HUDEP-2 (cell line): ENCODE measurements around the gene SNTB2.

Experiments
- DNase-seq, 76 experiments: peaks; one replicate each; lab custom pipeline; 2025; ENCODE audit not compliant: unreplicated experiment in 76 of 76; lab: John Stamatoyannopoulos, UW

The SNTB2 gene

GRCh38 chr16:69315486-69316311, 128.7 kb downstream of the SNTB2 start:
- no peak for DNase-seq

DNA sequence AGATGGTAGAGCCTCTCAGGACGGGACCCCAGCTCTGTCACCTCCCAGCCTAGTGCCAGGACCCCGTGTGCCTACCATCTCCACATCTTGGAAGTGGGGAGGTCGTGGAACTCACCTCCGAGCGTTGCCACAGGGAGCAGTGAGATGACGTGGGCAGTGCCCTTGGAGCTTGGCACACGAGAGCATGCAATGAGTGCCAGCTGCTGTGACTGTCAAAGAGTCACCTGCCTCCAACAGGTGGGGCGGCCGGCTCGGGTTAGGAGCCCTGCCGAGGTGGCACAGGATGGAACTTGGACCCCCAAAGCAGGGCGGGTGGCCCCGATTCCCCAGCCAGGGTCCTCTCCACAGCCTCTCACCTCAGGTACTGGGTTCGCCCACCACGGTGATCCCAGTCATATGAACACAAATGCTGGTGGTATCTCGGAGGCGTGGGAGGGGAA, 129.7 kb downstream of the SNTB2 start:
- no peak for DNase-seq

DNA sequence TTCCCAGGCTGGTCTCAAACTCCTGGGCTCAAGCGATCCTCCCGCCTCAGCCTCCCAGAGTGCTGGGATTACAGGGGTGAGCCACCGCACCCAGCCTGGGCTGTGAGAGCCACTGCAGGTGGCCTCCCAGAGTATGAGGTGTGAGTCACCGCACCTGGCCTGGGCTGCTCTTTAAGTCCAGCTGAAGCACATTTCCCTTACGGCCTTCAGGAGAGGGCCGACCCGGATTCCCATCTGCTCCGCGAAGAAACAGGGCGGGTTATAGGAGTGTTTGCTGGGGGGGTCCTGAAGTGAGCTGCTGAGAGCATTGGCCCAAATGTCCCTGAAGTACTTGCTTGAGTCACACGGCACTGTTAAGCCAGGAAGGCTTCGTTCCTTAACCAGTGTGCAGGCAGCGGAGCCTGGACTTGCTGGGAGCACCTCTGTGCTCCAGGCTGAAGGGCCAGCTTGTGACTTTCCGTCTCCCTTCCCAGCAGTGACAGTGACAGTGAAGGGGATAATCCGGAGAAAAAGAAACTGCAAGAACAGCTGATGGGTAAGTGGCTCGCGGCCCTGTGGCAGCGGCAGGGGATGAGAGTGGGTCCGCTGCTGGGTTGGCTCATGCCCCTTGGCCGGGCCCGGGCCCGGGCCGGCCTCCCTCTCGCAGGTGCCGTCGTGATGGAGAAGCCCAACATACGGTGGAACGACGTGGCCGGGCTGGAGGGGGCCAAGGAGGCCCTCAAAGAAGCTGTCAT, 131.4 kb downstream of the SNTB2 start:
- DNase-seq: no peak

- DNase-seq: no peak
Measured at GRCh38 chr16:69318911-69319289, 131.9 kb downstream of the SNTB2 start.

- DNase-seq: no peak
Measured at GRCh38 chr16:69319381-69319780, 132.4 kb downstream of the SNTB2 start.

DNA sequence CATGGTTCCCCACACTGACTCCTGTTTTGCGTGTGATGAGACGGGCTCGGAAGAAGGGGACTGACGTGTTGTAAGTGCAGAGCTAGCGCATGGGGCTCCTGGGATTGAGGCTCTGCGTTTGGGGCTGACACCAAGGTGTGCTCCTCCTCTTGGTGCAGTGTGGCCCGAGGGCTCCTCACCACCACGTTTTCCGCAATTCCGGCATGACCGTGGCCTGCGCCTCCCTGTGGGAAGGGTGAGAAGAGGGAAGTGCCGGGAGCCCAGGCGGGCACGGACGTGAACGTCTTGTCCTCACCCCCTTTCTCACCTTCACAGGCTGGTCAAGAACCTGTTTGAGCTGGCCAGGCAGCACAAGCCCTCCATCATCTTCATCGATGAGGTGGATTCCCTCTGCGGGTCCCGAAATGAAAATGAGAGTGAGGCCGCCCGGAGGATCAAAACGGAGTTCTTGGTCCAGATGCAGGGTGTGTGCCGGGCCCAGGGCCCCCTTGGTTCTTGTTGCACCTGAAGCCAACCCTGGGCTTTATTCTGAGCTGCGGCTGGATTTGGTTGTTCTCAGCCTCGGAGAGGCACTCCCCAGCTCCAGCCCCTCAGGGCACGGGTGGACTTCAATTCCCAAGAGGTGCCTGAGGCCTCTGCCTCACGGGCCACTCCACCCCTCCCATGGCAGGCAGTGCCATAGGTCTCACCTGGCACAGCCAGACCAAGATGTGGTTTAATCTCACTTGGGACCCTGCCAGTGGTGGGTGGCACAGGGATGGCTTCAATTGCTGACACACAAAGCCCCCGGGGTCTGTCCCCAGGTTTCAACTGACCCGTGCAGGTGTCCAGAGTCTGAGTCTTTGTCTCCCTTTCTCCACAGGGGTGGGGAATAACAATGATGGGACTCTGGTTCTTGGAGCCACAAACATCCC, 133.1 kb downstream of the SNTB2 start:
- DNase-seq: no peak

GRCh38 chr16:69320740-69321073, 133.7 kb downstream of the SNTB2 start:
- DNase-seq: no peak

DNA sequence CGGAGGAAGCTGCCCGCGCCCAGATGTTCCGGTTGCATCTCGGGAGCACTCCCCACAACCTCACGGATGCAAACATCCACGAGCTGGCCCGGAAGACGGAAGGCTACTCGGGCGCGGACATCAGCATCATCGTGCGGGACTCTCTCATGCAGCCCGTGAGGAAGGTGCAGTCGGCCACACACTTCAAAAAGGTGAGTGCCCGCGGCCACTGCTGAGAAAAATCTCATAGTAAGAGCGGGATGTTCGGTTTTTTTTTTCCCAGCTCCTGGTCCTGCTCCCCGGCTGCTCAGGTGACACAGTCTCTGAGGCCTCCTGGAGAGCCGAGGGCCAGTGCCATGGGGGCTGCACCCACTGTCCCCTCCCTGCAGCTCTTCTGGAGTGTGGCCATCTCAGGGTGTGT, 134.1 kb downstream of the SNTB2 start:
- no peak for DNase-seq

DNA sequence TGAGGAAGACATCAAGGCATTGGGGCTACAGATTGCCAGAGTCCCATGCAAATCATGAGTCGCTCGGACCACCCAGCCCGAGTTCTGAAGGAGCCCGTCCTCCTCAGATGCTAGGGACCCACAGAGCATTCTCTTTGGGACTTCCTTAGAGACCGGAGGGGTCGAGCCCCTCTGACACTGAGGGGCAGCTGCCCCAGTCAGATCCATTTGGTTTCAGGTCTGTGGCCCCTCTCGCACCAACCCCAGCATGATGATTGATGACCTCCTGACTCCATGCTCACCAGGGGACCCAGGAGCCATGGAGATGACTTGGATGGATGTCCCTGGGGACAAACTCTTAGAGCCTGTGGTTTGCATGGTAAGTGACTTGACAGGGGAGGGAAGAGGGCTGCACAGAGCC, 135.4 kb downstream of the SNTB2 start:
- no peak for DNase-seq

GRCh38 chr16:69323415-69323814, 136.5 kb downstream of the SNTB2 start:
- DNase-seq: no peak

- peak in 12 of 76 experiments; percentile 5 to 35 (median 18) for DNase-seq
Measured at GRCh38 chr16:69324013-69324531, 137.1 kb downstream of the SNTB2 start.

- no peak for DNase-seq
Measured at GRCh38 chr16:69324585-69325253, 137.8 kb downstream of the SNTB2 start.

GRCh38 chr16:69325784-69326171, 138.8 kb downstream of the SNTB2 start:
- DNase-seq: no peak

DNA sequence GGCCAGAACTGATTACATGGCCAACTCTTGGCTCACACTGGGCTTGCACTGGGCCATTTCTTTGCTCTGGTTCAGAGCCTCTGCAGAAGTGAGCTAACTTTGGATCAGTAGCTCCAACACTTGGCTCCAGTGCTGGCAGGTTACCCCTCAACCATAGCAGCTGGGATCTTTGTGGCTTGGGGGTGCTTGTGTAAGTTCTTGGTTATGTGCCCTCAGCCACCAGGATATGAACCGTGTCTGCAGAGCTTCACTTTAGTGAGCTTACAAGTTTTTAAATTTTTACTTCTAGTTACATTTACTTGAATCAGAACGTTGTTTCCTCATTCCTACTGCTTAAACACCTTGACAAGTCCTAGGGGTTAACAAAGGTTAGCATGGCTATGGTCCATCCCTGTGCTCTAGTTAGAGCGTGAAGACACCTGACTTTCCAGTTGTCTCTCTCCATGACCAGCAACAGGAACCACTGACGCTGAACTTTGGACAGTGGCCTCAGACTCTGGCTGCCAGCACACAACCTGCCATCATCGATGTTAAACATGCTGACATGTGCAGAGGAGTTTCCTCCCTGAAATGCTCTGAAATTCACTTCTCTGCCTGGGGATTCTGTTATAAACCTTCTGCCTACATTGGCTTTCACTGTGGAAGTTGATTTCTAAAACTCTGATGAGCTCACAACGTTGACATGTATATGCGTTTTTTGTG, 139.4 kb downstream of the SNTB2 start:
- DNase-seq: no peak

GRCh38 chr16:69327585-69328310, 140.8 kb downstream of the SNTB2 start:
- no peak for DNase-seq

DNA sequence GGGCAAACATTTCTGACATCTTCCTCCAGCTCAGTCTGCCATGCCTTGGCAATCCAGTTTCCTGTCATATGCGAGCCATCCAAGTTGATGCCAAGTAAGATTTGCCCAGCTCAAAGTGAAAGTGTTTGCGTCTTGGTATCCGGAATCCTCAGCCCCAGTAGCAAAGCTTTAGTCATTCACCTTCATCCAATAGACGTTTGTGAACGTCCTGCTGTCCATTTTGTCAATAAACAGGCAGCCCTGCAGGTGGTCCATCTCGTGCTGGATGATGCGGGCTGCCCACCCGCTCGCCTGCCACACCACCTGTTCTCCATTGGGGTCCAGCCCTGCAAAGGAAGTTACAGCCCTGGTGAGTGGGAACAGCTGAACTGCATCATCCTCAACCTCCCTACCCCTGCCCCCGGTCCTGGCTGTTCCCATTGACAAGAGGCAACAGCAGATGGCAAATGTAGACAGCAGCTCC, 141.9 kb downstream of the SNTB2 start:
- DNase-seq: no peak

DNA sequence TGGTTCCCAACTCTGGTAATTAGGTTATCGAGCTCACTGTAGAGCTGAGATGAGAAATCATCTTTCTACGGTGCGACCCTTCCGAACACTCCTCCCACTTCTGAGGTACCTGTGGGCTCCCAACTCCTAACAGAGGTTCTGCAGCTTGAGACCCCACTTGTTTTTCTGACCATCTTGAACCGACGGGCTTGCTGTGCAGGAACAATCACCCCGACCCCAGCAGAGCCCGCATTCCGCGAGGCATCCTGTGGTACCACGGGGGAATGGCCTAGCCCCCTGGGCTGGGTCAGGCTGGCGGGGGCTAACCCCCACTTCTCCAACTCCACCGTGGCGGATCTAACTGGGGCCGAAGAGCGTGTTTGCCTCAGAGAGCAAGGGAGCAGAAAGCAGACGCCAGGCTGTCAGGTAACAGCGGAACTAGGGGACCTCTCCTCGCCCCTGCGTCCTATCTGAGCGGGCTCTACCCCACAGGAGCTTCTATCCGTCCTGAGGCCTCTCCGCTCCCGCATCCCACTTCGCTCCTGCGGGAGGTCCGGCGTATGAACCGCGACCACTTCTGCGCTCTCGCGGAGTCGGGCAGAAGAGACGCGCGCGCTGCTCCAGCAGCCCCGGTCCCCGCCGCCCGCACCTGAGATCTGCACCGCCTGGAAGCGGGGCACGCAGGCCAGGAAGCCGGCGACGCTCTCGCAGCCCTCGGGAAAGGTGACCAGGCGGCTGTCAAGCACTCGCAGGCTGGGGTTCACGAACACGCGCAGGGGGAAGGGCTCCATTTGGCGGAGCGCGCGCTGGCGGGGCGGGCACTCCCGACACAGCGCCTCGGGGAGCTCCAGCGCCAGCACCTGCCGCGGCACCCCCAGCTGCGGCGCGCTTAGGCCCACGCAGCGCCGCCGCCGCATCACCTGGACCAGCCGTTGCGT, 142.7 kb downstream of the SNTB2 start:
- peak in 16 of 76 experiments; percentile 11 to 46 (median 24) for DNase-seq
